ENCODE measurements around the gene CRYBG2.
A peak's percentile ranks its signal among the peaks of the same experiment; 100 is the strongest.

Gene CRYBG2

GRCh38 chr1:26286064-26286416, 67.9 kb downstream of the CRYBG2 start:
- DNase-seq (ENCODE audit: low read depth), result no peak
- no peak overlapping the region for H3K4me3 ChIP-seq (replicated peaks; ENCODE audit: low read depth, low read length)
- TF ChIP-seq CTCF (IDR thresholded peaks at IDR 0.05; ENCODE audit: low read length, missing control alignments), result no peak

- TF ChIP-seq CTCF (IDR thresholded peaks at IDR 0.05; ENCODE audit: low read length, missing control alignments), result peak; percentile 30
- no peak overlapping the region for H3K4me3 ChIP-seq (replicated peaks; ENCODE audit: low read depth, low read length)
- no peak for DNase-seq (ENCODE audit: low read depth)
Measured at GRCh38 chr1:26285366-26286063, 68.4 kb downstream of the CRYBG2 start.

GRCh38 chr1:26284597-26285347, 69.2 kb downstream of the CRYBG2 start:
- TF ChIP-seq CTCF (IDR thresholded peaks at IDR 0.05; ENCODE audit: low read length, missing control alignments), result peak; percentile 73
- DNase-seq (ENCODE audit: low read depth), result peak; percentile 90
- H3K4me3 ChIP-seq (replicated peaks; ENCODE audit: low read depth, low read length), result no peak overlapping the region

GRCh38 chr1:26283871-26284596, 69.9 kb downstream of the CRYBG2 start:
- H3K4me3 ChIP-seq (replicated peaks; ENCODE audit: low read depth, low read length), result no peak overlapping the region

GRCh38 chr1:26283279-26283853, 70.6 kb downstream of the CRYBG2 start:
- no peak for DNase-seq (ENCODE audit: low read depth)
- no peak for TF ChIP-seq CTCF (IDR thresholded peaks at IDR 0.05; ENCODE audit: low read length, missing control alignments)
- H3K4me3 ChIP-seq (replicated peaks; ENCODE audit: low read depth, low read length), result no peak overlapping the region

More at GRCh38 chr1:26283871-26284596, 69.9 kb downstream of the CRYBG2 start:
- no peak for DNase-seq (ENCODE audit: low read depth)
- no peak for TF ChIP-seq CTCF (IDR thresholded peaks at IDR 0.05; ENCODE audit: low read length, missing control alignments)

GRCh38 chr1:26282401-26282918, 71.5 kb downstream of the CRYBG2 start:
- no peak overlapping the region for H3K4me3 ChIP-seq (replicated peaks; ENCODE audit: low read depth, low read length)
- no peak for TF ChIP-seq CTCF (IDR thresholded peaks at IDR 0.05; ENCODE audit: low read length, missing control alignments)
- DNase-seq (ENCODE audit: low read depth), result no peak

Data from fibroblast of pulmonary artery (primary cell).